Thoracic aorta (tissue), 2 donors: ENCODE measurements around the gene GZMB. TPM values are rescaled to one million over a fixed set of nuclear protein-coding genes. Genes with fewer than 3 reads are reported as not detected.

Experiments
- ATAC-seq: fragments of 150-250 bp; one replicate; pipeline ENCODE4 v1.8.0; 2017; ENCODE audit warnings: low read depth; ENCODE audit not compliant: insufficient number of reproducible peaks, low FRiP score
- DNase-seq: peaks from one replicate; pipeline ENCODE4 v3.0.0-alpha.2; 2020; ENCODE audit warnings: low spot score
- H3K27ac ChIP-seq, 2 donors: fragments of 200-600 bp; sonication (generic); 1 replicate in 1 of 2; 2 replicates in 1 of 2; pipeline ENCODE4 v1.5.1; 2016; ENCODE audit warnings: mild to moderate bottlenecking in 2 of 2, moderate library complexity in 2 of 2
- H3K27me3 ChIP-seq: fragments of 200-600 bp; sonication (generic); replicated peaks from 2 replicates; pipeline ENCODE4 v1.6.0; 2016; ENCODE audit warnings: mild to moderate bottlenecking; ENCODE audit not compliant: insufficient read depth
- H3K36me3 ChIP-seq: fragments of 200-600 bp; sonication (generic); one replicate; pipeline ENCODE4 v1.5.1; 2016
- H3K4me1 ChIP-seq, 2 donors: fragments of 200-600 bp; sonication (generic); 1 replicate in 1 of 2; 2 replicates in 1 of 2; pipeline versions ENCODE4 v1.5.1 to v1.6.0; 2016; ENCODE audit warnings: low read depth in 2 of 2, mild to moderate bottlenecking in 1 of 2; ENCODE audit not compliant: control insufficient read depth in 1 of 2
- H3K4me3 ChIP-seq: fragments of 200-600 bp; sonication (generic); 2 replicates; pipeline ENCODE4 v1.5.1; 2016; ENCODE audit warnings: mild to moderate bottlenecking
- H3K9me3 ChIP-seq: fragments of 200-600 bp; sonication (generic); 2 replicates; pipeline ENCODE4 v1.5.1; 2016
- CTCF ChIP-seq: fragments of 200-600 bp; sonication (generic); IDR thresholded peaks from one replicate; pipeline ENCODE4 v1.5.1; 2019; ENCODE audit warnings: antibody characterized with exemption
- total RNA-seq, 2 donors: library from RNA; depleted of rRNA; stranded (reverse); fragments of >200 nt; gene quantifications; one replicate each; pipeline versions ENCODE4 v1.1.0 to v1.2.3, GENCODE V29; 2016

GZMB gene
- total RNA-seq, 2 donors from 2014 or later, result 0.78 TPM; not detected in 1

GRCh38 chr14:24631749-24632335 lies 2.1 kb downstream of the GZMB start:
- no peak for TF ChIP-seq CTCF
- no peak for DNase-seq
- no peak for ATAC-seq
- Histone ChIP-seq H3K4me1 (no peaks in the 10 kb centered on the region), H3K27me3 (no peaks in the 10 kb centered on the region), H3K4me3 (no peak overlapping the region), H3K27ac (no peak overlapping the region), H3K36me3 (no peaks in the 10 kb centered on the region), H3K9me3 (no peaks in the 10 kb centered on the region)

DNA sequence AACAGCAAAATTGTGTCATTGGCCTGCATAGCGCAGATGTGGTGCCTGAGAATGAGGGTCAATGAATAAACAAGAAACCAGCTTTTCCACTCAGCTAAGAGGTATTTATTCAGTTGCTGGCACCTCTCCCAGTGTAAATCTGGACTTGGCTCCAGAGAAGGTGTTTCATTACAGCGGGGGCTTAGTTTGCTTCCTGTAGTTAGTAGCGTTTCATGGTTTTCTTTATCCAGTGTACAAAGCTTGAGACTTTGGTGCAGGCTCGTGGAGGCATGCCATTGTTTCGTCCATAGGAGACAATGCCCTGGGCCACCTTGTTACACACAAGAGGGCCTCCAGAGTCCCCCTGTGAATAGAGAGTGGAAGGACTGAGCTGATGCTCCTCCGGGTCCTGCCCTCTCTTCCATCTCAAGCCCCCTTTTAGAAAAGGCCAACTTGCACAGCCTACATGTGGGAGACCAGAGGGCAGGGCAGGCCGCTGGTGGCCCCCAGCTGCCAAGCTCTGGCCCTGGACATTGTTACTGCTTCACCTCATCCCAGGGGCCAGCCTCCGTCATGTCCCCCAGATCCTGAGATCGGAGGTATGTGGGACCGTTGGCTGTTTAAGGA lies 3.0 kb downstream of the GZMB start:
- no peaks in the 10 kb centered on the region for H3K36me3 ChIP-seq
- no peaks in the 10 kb centered on the region for H3K27me3 ChIP-seq
- no peak for TF ChIP-seq CTCF
- no peaks in the 10 kb centered on the region for H3K4me1 ChIP-seq
- H3K27ac ChIP-seq, result no peak overlapping the region
- no peak for ATAC-seq
- no peaks in the 10 kb centered on the region for H3K9me3 ChIP-seq
- H3K4me3 ChIP-seq, result no peak overlapping the region
- DNase-seq, result no peak

DNA sequence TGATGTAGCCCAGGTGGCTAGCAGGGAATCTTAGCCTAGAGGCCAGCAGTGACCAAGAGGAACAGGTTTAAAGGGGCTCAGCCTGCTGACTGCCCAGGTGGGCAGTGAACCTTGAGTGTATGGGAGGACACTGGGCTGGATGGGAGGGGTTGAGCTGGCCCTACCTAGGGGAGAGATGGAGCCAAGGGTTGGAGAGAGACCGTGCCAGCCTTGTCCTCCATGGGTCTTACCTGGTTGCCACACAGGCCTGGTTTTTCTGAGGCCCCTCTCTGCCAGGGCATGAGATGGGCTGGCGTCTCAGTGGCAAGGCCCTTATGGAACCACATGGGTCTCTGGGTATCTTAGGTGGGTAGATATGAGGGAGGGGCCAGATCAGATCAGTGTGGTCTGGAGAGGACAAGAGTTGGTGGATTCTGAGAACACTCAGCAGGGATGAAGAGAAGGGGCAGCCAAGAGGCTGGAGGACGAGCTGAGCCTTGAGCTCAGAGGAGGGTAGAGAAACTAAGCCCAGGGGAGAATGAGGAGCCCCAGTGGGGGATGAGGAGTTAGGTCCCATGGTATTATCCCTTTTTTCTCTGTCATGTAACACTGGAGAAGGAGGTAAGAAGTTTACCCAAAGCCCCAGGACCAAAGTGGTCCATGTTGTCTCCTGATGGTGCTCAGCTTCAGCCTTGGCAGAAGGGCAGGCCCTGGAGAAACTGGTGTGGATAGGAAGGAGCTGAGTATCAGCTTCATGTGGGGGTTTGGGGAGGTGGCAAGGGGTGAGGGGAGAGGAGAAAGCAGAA lies 3.7 kb downstream of the GZMB start:
- H3K9me3 ChIP-seq, result no peaks in the 10 kb centered on the region
- H3K4me3 ChIP-seq, result no peak overlapping the region
- no peak for DNase-seq
- H3K27me3 ChIP-seq, result no peaks in the 10 kb centered on the region
- H3K36me3 ChIP-seq, result no peaks in the 10 kb centered on the region
- H3K4me1 ChIP-seq, result no peaks in the 10 kb centered on the region
- no peak for TF ChIP-seq CTCF
- no peak overlapping the region for H3K27ac ChIP-seq
- ATAC-seq, result no peak

DNA sequence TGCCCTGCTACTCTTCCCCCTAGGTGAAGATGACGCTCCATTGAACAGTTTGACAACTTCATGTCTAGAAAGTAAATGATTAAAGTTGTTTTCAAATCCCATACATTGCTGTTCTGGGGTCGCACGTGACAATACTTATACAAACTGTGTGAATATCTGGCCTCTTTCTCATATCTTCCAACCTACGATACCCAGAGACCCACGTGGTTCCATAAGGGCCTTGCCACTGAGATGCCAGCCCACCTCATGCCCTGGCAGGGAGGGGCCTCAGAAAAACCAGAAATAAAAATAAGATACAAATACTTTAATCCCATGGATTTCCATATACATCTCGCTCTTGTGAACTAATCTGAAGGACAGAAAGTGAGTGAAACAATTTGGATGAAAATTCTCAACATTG lies 4.5 kb downstream of the GZMB start:
- no peak for TF ChIP-seq CTCF
- no peaks in the 10 kb centered on the region for H3K4me1 ChIP-seq
- H3K27ac ChIP-seq, result no peak overlapping the region
- no peaks in the 10 kb centered on the region for H3K27me3 ChIP-seq
- ATAC-seq, result no peak
- no peaks in the 10 kb centered on the region for H3K9me3 ChIP-seq
- H3K4me3 ChIP-seq, result no peak overlapping the region
- H3K36me3 ChIP-seq, result no peaks in the 10 kb centered on the region
- no peak for DNase-seq

DNA sequence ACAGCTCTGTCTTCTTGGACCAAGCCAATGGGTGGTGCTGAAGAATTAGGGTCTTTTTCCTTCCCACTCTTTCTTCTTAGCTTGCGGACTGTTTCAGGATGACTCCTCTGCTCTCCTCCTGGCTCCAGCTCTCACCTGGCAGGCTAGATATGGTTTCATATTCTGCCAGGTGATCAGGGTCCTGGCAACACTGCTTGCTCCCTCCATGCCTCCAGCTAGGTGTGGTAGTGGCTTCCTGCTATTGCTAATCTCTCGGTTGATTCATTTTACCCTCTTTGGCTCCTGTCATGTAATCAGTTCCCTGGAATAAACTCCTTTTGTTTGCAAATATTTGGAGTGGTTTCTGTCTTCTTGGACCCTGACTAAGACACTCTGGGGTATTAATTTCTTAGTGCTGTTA lies 20.2 kb downstream of the GZMB start:
- ATAC-seq, result no peak
- TF ChIP-seq CTCF, result no peak
- H3K4me3 ChIP-seq, result no peak overlapping the region

More for the DNA sequence above, 20.2 kb downstream of the GZMB start:
- no peaks in the 10 kb centered on the region for H3K4me1 ChIP-seq
- no peak for DNase-seq
- H3K9me3 ChIP-seq, result no peaks in the 10 kb centered on the region
- no peak overlapping the region for H3K27ac ChIP-seq
- H3K36me3 ChIP-seq, result no peaks in the 10 kb centered on the region
- no peaks in the 10 kb centered on the region for H3K27me3 ChIP-seq
